H1 (cell line): ENCODE data around the gene FBLN2. TPM values are rescaled to one million over a fixed set of nuclear protein-coding genes. Genes with fewer than 3 reads are reported as not detected.

ENCODE experiments used
- CTCF ChIA-PET: fragments of 300-600 bp; sonication (Branson Sonifier 250); formaldehyde crosslinking; loops from one replicate; lab custom pipeline; 2021; ENCODE audit not compliant: partially characterized antibody; lab: Charles Lee
- POLR2A ChIA-PET: fragments of 300-600 bp; sonication (Branson Sonifier 250); formaldehyde crosslinking; loops from one replicate; lab custom pipeline; 2021; ENCODE audit warnings: inconsistent platforms; ENCODE audit not compliant: partially characterized antibody; lab: Charles Lee
- DNase-seq, 2 experiments: peaks; one replicate each; pipeline versions ENCODE4 v3.0.0 to v3.0.0-alpha.2; 2010 to 2022; ENCODE audit warnings: low spot score in 2 of 2, low read depth in 1 of 2, mixed read lengths in 1 of 2
- FAIRE-seq: peaks from 2 replicates; lab custom pipeline; 2011; peaks lifted over from hg19 to GRCh38; lab: Jason Lieb, UNC
- H2AFZ ChIP-seq: 2 replicates; pipeline ENCODE4 v1.8.1; 2012; ENCODE audit warnings: low read length, inconsistent platforms
- H2AK5ac ChIP-seq: 2 replicates; pipeline ENCODE4 v1.6.1; 2013; ENCODE audit warnings: low read depth, low read length
- H2BK120ac ChIP-seq: replicated peaks from 2 replicates; pipeline ENCODE3; 2013; ENCODE audit warnings: low read depth, low read length, inconsistent platforms
- H2BK12ac ChIP-seq: 2 replicates; pipeline ENCODE4 v1.6.1; 2013; ENCODE audit warnings: low read depth, low read length
- H2BK15ac ChIP-seq: 2 replicates; pipeline ENCODE4 v1.6.1; 2013; ENCODE audit warnings: low read length
- H2BK20ac ChIP-seq: 2 replicates; pipeline ENCODE4 v1.6.1; 2013; ENCODE audit warnings: low read length
- H2BK5ac ChIP-seq: 2 replicates; pipeline ENCODE4 v1.6.1; 2013; ENCODE audit warnings: low read depth, low read length
- H3K14ac ChIP-seq: 2 replicates; pipeline ENCODE4 v1.6.1; 2013; ENCODE audit warnings: inconsistent platforms; ENCODE audit not compliant: insufficient read length
- H3K18ac ChIP-seq: 2 replicates; pipeline ENCODE4 v1.6.1; 2013; ENCODE audit warnings: low read length; ENCODE audit errors: extremely low read depth
- H3K23ac ChIP-seq: 2 replicates; pipeline ENCODE4 v1.6.1; 2013; ENCODE audit warnings: inconsistent platforms; ENCODE audit not compliant: insufficient read length
- H3K23me2 ChIP-seq: 2 replicates; pipeline ENCODE4 v1.6.1; 2013; ENCODE audit warnings: low read depth, low read length
- H3K27ac ChIP-seq: 2 replicates; pipeline ENCODE4 v1.6.1; 2011; ENCODE audit warnings: low read depth, low read length, inconsistent platforms
- H3K27me3 ChIP-seq, 4 experiments: replicated peaks in 1 of 4; 1 replicate in 1 of 4; 2 replicates in 3 of 4; pipeline versions ENCODE4 v1.6.1 to v1.8.1; 2011 to 2013; ENCODE audit warnings: low read length in 3 of 4, mild to moderate bottlenecking in 3 of 4, inconsistent platforms in 2 of 4, mixed read lengths in 2 of 4, moderate library complexity in 1 of 4; ENCODE audit not compliant: control insufficient read depth in 3 of 4, insufficient read depth in 3 of 4; ENCODE audit errors: extremely low read depth in 1 of 4
- H3K36me3 ChIP-seq, 4 experiments: 2 replicates each; pipeline versions ENCODE4 v1.6.1 to v1.8.1; 2011 to 2013; ENCODE audit warnings: mild to moderate bottlenecking in 4 of 4, low read length in 3 of 4, moderate library complexity in 2 of 4, control low read depth in 1 of 4, inconsistent platforms in 1 of 4; ENCODE audit not compliant: insufficient read depth in 4 of 4, control insufficient read depth in 2 of 4
- H3K4ac ChIP-seq: replicated peaks from 2 replicates; pipeline ENCODE3; 2013; ENCODE audit warnings: low read length, low read depth, mixed read lengths, inconsistent platforms; ENCODE audit not compliant: insufficient read length
- H3K4me1 ChIP-seq, 4 experiments: replicated peaks in 1 of 4; 1 replicate in 1 of 4; 2 replicates in 3 of 4; pipeline versions ENCODE4 v1.6.1 to v1.8.1; 2011 to 2013; ENCODE audit warnings: low read length in 3 of 4, inconsistent platforms in 2 of 4, mixed read lengths in 1 of 4; ENCODE audit not compliant: insufficient read depth in 4 of 4, control insufficient read depth in 3 of 4
- H3K4me2 ChIP-seq, 2 experiments: 2 replicates each; pipeline versions ENCODE4 v1.6.1 to v1.8.1; 2011 to 2013; ENCODE audit warnings: low read depth in 2 of 2, low read length in 2 of 2, control low read depth in 1 of 2, inconsistent platforms in 1 of 2, mild to moderate bottlenecking in 1 of 2; ENCODE audit not compliant: insufficient read depth in 1 of 2
- H3K4me3 ChIP-seq, 4 experiments: fragments of 200-600, 300-600 bp in 1 of 4; sonication (generic), shearing (Covaris generic), sonication (Bioruptor Twin) in 1 of 4; 2 replicates each; pipeline versions ENCODE4 v1.5.1 to v1.8.1; 2011 to 2016; ENCODE audit warnings: low read length in 4 of 4, low read depth in 3 of 4, control low read depth in 2 of 4, inconsistent platforms in 2 of 4, mild to moderate bottlenecking in 2 of 4, mixed read lengths in 1 of 4, moderate library complexity in 1 of 4; ENCODE audit not compliant: insufficient read depth in 2 of 4; ENCODE audit errors: extremely low read depth in 1 of 4
- H3K56ac ChIP-seq: replicated peaks from 2 replicates; pipeline ENCODE3; 2013; ENCODE audit warnings: low read depth, mild to moderate bottlenecking, mixed read lengths, low read length, inconsistent platforms; ENCODE audit not compliant: insufficient read length
- H3K79me1 ChIP-seq: 2 replicates; pipeline ENCODE4 v1.6.1; 2013; ENCODE audit warnings: low read depth, low read length, control low read depth
- H3K79me2 ChIP-seq, 2 experiments: 2 replicates each; pipeline versions ENCODE4 v1.6.1 to v1.8.1; 2012 to 2013; ENCODE audit warnings: low read length in 2 of 2, mild to moderate bottlenecking in 2 of 2, inconsistent platforms in 1 of 2; ENCODE audit not compliant: insufficient read depth in 2 of 2, control insufficient read depth in 1 of 2
- H3K9ac ChIP-seq, 4 experiments: replicated peaks in 1 of 4; 1 replicate in 1 of 4; 2 replicates in 3 of 4; pipeline versions ENCODE4 v1.6.1 to v1.8.1; 2011 to 2013; ENCODE audit warnings: low read depth in 3 of 4, low read length in 3 of 4, control low read depth in 2 of 4, mild to moderate bottlenecking in 2 of 4, moderate library complexity in 2 of 4, inconsistent platforms in 1 of 4; ENCODE audit errors: extremely low read depth in 1 of 4
- H3K9me3 ChIP-seq, 2 experiments: 2 replicates each; pipeline versions ENCODE4 v1.6.1 to v1.8.1; 2012 to 2013; ENCODE audit warnings: mild to moderate bottlenecking in 2 of 2, moderate library complexity in 2 of 2, control low read depth in 1 of 2, inconsistent platforms in 1 of 2, low read depth in 1 of 2, low read length in 1 of 2, mixed read lengths in 1 of 2; ENCODE audit not compliant: insufficient read depth in 2 of 2
- H4K20me1 ChIP-seq, 2 experiments: replicated peaks in 1 of 2; 2 replicates each; pipeline versions ENCODE3 to v1.8.1; 2011 to 2013; ENCODE audit warnings: inconsistent platforms in 2 of 2, low read length in 2 of 2, mild to moderate bottlenecking in 1 of 2; ENCODE audit not compliant: insufficient read depth in 2 of 2, control insufficient read depth in 1 of 2
- H4K5ac ChIP-seq: 2 replicates; pipeline ENCODE4 v1.6.1; 2013; ENCODE audit warnings: low read length, low read depth, mixed read lengths, inconsistent platforms; ENCODE audit not compliant: insufficient read length
- H4K8ac ChIP-seq: 2 replicates; pipeline ENCODE4 v1.8.0; 2013; ENCODE audit warnings: mild to moderate bottlenecking, moderate library complexity, low read length, inconsistent platforms; ENCODE audit not compliant: insufficient read depth; ENCODE audit errors: extremely low read depth
- H4K91ac ChIP-seq: replicated peaks from 2 replicates; pipeline ENCODE3; 2013; ENCODE audit warnings: low read length, mixed read lengths, inconsistent platforms; ENCODE audit not compliant: insufficient read length
- CHD1 ChIP-seq: IDR thresholded peaks from 2 replicates; pipeline ENCODE4 v1.6.1; 2012; ENCODE audit warnings: low read depth, low read length, improper control_type of control experiment
- FOSL1 ChIP-seq: IDR thresholded peaks from 2 replicates; pipeline ENCODE4 v1.6.1; 2011; ENCODE audit warnings: mild to moderate bottlenecking, low read depth, low read length, moderate library complexity; ENCODE audit not compliant: insufficient read depth
- WGBS, 2 experiments: shearing (Covaris generic) in 1 of 2; methylation state at CpG; one replicate each; pipeline versions ENCODE4 v1.1.6 to v1.1.7; 2013 to 2015; ENCODE audit warnings: low lambda C conversion rate in 2 of 2, mixed read lengths in 2 of 2, inconsistent platforms in 1 of 2, low coverage in 1 of 2, missing lambda C conversion rate in 1 of 2; ENCODE audit not compliant: insufficient replicate concordance in 2 of 2, insufficient coverage in 1 of 2, insufficient read length in 1 of 2; ENCODE audit errors: extremely low coverage in 1 of 2, missing lambda C conversion rate in 1 of 2; 5-methylcytosine and 5-hydroxymethylcytosine counted together
- polyA plus RNA-seq, 7 experiments: library from polyadenylated mRNA; depleted of rRNA in 3 of 7; stranded (reverse) in 5 of 7; unstranded in 2 of 7; fragments of >200 nt in 5 of 7; fragments of 200-250 nt in 2 of 7; gene quantifications; 1 replicate in 5 of 7; 2 replicates in 1 of 7; 4 replicates in 1 of 7; pipeline versions ENCODE4 v1.2.1 to v1.2.3, GENCODE V29; 2011 to 2013; ENCODE audit warnings: missing spikeins in 2 of 7, mixed read lengths in 2 of 7
- total RNA-seq: library from RNA; stranded (reverse); fragmentation: NEBNext Ultra II Directional; extraction: Animal tissue kit (Norgen Biotek cat#: 25700); gene quantifications from 2 replicates; pipeline ENCODE4 v1.2.1, GENCODE V29; 2021

Gene FBLN2
- total and polyA plus RNA-seq, 2 of the 8 experiments (the other 6 are each of a cell fraction or from before 2014, with no cell fraction given), result 17.4 to 24.2 TPM

DNA sequence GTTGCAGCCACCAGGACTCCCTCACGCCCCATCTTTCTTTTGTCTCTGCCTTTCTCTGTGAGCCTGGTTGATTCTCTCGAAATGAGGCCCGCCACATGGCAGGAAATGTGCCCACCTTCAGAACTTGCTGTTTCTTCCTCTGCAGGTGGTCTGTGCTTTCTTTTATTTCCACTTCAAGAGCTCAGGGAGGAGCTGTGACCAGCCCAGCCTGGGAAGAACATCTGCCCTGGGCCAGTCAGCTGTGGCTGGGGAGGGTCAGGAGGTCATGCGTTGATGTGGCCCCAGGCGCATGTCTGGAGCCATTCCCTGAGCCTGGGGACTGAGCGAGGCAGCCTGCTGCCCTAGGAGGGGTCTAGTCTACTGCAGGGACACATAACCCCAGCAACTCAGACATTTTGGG, 8.0 kb downstream of the FBLN2 start:
- Histone ChIP-seq H3K4me2 (0 out of 4 replicates have a peak overlapping the region, but pooled peaks of 1 of the 2 experiments have one; percentile 2), H3K79me2 (no peaks in the 10 kb centered on the region), H3K56ac (no peak overlapping the region), H3K4ac (no peak overlapping the region), H3K23ac (no peak overlapping the region), H3K36me3 (no peaks in the 10 kb centered on the region; a peak in 1 of 8 replicates), H3K27ac (no peak overlapping the region), H4K91ac (no peak overlapping the region), H3K23me2 (no peaks in the 10 kb centered on the region), H2BK120ac (no peak overlapping the region), H2AK5ac (no peak overlapping the region), H3K14ac (no peak overlapping the region), H4K8ac (peak overlapping the region; percentile 28; the same call in 1 of the 2 replicates), H4K5ac (no peak overlapping the region), H4K20me1 (peaks cover 0 to 1% of the 10 kb centered on the region in 2 experiments), H2BK5ac (no peak overlapping the region), H3K4me1 (peaks cover 0 to 11% (median 3%) of the 10 kb centered on the region in 4 experiments; a peak in 4 of 7 replicates), H3K18ac (no peak overlapping the region; the same call in 1 of the 2 replicates), H2BK12ac (no peak overlapping the region), H3K9ac (no peak overlapping the region; a peak in 1 of 7 replicates), H2BK20ac (no peak overlapping the region), H2AFZ (no peak overlapping the region), H2BK15ac (no peak overlapping the region), H3K27me3 (no peaks in the 10 kb centered on the region), H3K9me3 (no peaks in the 10 kb centered on the region), H3K4me3 (no peak overlapping the region), H3K79me1 (0 out of 2 replicates have a peak, but pooled peaks cover 4% of the 10 kb centered on the region)
- FAIRE-seq (no peak), DNase-seq (no peak)
- ChIA-PET CTCF (interaction anchor here (1.0 to 1.5 kb wide), 5 partner anchors 23 to 102 kb away, joined by 3 to 6 read pairs (median 3); no protein-coding TSS in a partner anchor), POLR2A (interaction anchor here (1.1 kb wide), 1 partner anchor 16 kb away, joined by 3 read pairs; no protein-coding TSS in a partner anchor)
- 91% methylated on average over 5 of the region's 6 CpGs; no CpG with 5 or more reads in 1 of the 2 experiments for WGBS, 2 experiments
- no peak for TF ChIP-seq FOSL1
- TF ChIP-seq CHD1, result no peak
